RKO (cell line): Measurements from ENCODE around the gene OTUD3.
"Not testable (repeated sequence)": the region's sequence is repeated elsewhere in the genome, so short reads cannot be mapped to it uniquely, and the experiment has no call there.

ENCODE experiments used
- DNase-seq: peaks from one replicate; pipeline ENCODE4 v3.0.0-alpha.2; 2016; ENCODE audit warnings: low spot score

OTUD3 gene

GRCh38 chr1:19882111-19883071, at the start of gene OTUD3:
Gene OTUD3 (plus strand): TSS chr1:19882395. CDS start chr1:19882514, 119 bp downstream.
- DNase-seq, result peak; percentile 97

- no peak for DNase-seq
Observed at GRCh38 chr1:19835578-19835977, 46.6 kb upstream of the OTUD3 start.

GRCh38 chr1:19837866-19838265, 44.3 kb upstream of the OTUD3 start:
- no peak for DNase-seq

GRCh38 chr1:19840228-19840627, 42.0 kb upstream of the OTUD3 start:
- DNase-seq, result peak; percentile 11

- DNase-seq, result no peak
Observed at GRCh38 chr1:19844731-19845495, 37.3 kb upstream of the OTUD3 start.

- DNase-seq, result no peak
Observed at GRCh38 chr1:19845555-19845954, 36.6 kb upstream of the OTUD3 start.

- no peak for DNase-seq
Observed at GRCh38 chr1:19846338-19846737, 35.9 kb upstream of the OTUD3 start.

GRCh38 chr1:19847334-19847733, 34.9 kb upstream of the OTUD3 start:
- DNase-seq, result not testable (repeated sequence)

GRCh38 chr1:19849307-19849706, 32.9 kb upstream of the OTUD3 start:
- not testable (repeated sequence) for DNase-seq

- DNase-seq, result no peak
Observed at GRCh38 chr1:19850214-19850613, 32.0 kb upstream of the OTUD3 start.

- no peak for DNase-seq
Observed at GRCh38 chr1:19852036-19852435, 30.2 kb upstream of the OTUD3 start.

GRCh38 chr1:19854866-19855265, 27.3 kb upstream of the OTUD3 start:
- no peak for DNase-seq

- DNase-seq, result no peak
Observed at GRCh38 chr1:19858893-19859292, 23.3 kb upstream of the OTUD3 start.

- DNase-seq, result no peak
Observed at GRCh38 chr1:19859876-19860275, 22.3 kb upstream of the OTUD3 start.

GRCh38 chr1:19860418-19860817, 21.8 kb upstream of the OTUD3 start:
- DNase-seq, result no peak

GRCh38 chr1:19861034-19861433, 21.2 kb upstream of the OTUD3 start:
- no peak for DNase-seq

- DNase-seq, result no peak
Observed at GRCh38 chr1:19861842-19862530, 20.2 kb upstream of the OTUD3 start.

- no peak for DNase-seq
Observed at GRCh38 chr1:19862944-19863343, 19.3 kb upstream of the OTUD3 start.

- no peak for DNase-seq
Observed at GRCh38 chr1:19864570-19865160, 17.5 kb upstream of the OTUD3 start.

GRCh38 chr1:19866029-19866428, 16.2 kb upstream of the OTUD3 start:
- no peak for DNase-seq

GRCh38 chr1:19866758-19867157, 15.4 kb upstream of the OTUD3 start:
- DNase-seq, result peak; percentile 51

GRCh38 chr1:19868575-19868974, 13.6 kb upstream of the OTUD3 start:
- DNase-seq, result not testable (repeated sequence)
